Stimulated activated CD4-positive, alpha-beta T cell treated with anti-CD3 and anti-CD28 coated beads, TNF-alpha, amount 100 ng/mL, for 4 hours (primary cell): ENCODE data around the gene LZTR1.
"Not testable (repeated sequence)": the region's sequence is repeated elsewhere in the genome, so short reads cannot be mapped to it uniquely, and the experiment has no call there.

Experiments used
- DNase-seq, 3 experiments: peaks; one replicate each; pipeline ENCODE4 v3.0.0-alpha.2; 2020; ENCODE audit warnings: low read depth in 3 of 3

LZTR1 gene

DNA sequence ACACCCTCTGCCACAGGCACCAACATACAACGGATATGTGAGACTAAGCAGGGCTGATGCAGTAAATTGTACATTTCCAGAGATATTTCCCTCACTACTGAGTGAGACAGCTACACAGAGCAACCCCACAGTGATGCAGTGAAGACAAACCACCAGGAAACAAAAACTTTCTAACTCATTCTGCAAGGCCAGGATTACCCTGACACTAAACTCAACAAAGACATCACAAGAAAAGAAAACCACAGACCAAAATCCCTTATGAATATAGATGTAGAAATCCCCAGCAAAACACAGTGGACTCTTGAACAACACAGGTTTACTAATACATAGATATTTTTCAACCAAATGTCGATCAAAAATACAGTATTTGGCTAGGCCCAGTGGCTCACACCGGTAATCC, 51.8 kb downstream of the LZTR1 start:
- no peak for DNase-seq

GRCh38 chr22:21034989-21035388, 52.9 kb downstream of the LZTR1 start:
- no peak for DNase-seq

GRCh38 chr22:21038405-21038804, 56.3 kb downstream of the LZTR1 start:
- DNase-seq = no peak

DNA sequence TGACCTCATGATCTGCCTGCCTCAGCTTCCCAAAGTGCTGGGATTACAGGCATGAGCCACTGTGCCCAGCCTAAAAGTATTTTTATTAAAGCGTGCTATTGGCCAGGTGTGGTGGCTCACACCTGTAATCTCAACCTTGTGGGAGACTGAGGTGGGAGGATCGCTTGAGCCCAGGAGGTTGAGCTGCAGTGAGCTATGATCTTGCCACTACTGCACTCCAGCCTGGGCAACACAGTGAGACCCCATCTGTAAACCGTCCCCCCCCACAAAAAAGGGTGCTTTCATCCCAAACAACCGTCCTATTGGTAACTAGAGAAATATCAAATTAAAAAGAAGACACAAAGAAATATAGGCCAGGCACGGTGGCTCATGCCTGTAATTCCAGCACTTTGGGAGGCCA, 57.1 kb downstream of the LZTR1 start:
- DNase-seq = not testable (repeated sequence)

- no peak for DNase-seq
Observed at GRCh38 chr22:21041937-21042336, 59.8 kb downstream of the LZTR1 start.

- DNase-seq = no peak
Observed at GRCh38 chr22:21042978-21043859, 61.1 kb downstream of the LZTR1 start.

GRCh38 chr22:21043860-21044535, 61.9 kb downstream of the LZTR1 start:
- no peak for DNase-seq

- DNase-seq = no peak
Observed at GRCh38 chr22:21044931-21045584, 63.0 kb downstream of the LZTR1 start.

DNA sequence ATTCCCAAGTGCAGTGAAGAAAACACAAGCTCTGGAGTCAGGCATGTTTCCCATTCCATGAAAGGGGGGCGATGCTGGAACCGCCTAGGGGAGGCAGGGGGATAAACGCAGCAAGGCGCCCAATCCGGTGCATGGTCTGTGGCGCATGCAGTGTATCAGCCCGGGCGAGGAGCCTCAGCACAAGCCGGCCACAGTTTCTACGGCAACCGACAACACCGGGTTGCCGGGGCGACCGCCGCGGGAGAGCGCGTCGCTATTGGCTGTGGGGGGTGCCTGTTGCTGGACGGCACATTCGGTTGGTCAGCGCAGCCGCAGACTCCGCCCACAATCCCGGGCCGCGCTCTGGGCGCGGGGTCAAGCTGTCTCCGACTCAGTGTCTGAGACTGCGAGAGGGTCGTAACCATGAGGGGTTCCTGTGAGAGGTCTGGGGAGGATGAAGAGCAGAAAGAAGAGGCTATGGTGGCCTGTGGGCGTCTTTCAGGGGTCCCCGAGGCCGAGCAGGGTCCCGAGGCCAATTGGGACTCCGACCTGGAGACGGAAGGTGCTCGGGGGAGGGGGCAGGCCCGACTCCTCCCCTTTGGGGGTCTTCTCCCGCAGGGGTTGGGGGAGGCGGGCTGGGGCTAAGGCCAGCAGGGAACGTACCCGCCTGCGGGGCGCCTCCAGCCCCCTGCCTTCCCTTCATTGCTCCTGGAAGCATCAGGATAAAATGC, 63.6 kb downstream of the LZTR1 start, which contains the start of gene LRRC74B:
TSS of gene LRRC74B (plus strand) at position 362 of the 710 bp plus-strand sequence. CDS start at position 403, 41 bp downstream.
- DNase-seq = peak; percentile 13 to 35 (median 16)

DNA sequence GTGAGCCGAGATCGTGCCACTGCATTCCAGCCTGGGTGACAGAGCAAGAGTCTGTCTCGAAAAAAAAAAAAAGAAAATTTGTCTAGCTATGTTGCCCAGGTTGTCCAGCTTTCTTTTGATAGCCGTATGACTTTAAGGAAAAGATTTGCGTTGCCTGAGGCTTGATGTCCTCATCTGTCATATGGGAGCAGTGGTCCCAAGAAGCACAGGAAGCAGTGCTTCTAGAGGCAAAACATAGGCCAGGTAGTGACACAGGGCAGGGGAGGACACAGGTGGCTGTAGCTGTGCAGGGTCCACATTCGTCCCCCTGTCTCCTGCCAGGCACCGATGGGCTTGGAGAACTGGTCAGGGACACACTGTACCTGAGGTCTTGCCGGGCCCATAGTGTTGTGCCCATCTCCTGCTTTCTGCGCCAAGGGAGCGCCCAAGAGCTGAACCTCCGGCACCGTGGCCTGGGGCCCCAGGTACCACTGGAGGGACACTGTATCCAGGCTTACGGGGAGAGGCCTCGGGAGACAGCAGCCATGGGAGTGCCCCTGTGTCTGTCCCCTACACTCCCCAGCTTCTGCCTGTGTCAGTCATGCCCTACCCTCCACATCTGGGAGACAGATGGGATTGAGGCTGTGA, 65.1 kb downstream of the LZTR1 start:
- no peak for DNase-seq

- no peak for DNase-seq
Observed at GRCh38 chr22:21047730-21048129, 65.6 kb downstream of the LZTR1 start.

- not testable (repeated sequence) for DNase-seq
Observed at GRCh38 chr22:21048448-21048847, 66.4 kb downstream of the LZTR1 start.
